SH-SY5Y (cell line): ENCODE data around the gene SEMA5B.

Source experiments
- GATA2 ChIP-seq: IDR thresholded peaks from 2 replicates; pipeline ENCODE4 v1.6.1; 2011; ENCODE audit warnings: mild to moderate bottlenecking, low read depth, low read length
- GATA3 ChIP-seq: IDR thresholded peaks from 2 replicates; pipeline ENCODE4 v1.6.1; 2011; ENCODE audit warnings: low read depth, mild to moderate bottlenecking, low read length, moderate library complexity

DNA sequence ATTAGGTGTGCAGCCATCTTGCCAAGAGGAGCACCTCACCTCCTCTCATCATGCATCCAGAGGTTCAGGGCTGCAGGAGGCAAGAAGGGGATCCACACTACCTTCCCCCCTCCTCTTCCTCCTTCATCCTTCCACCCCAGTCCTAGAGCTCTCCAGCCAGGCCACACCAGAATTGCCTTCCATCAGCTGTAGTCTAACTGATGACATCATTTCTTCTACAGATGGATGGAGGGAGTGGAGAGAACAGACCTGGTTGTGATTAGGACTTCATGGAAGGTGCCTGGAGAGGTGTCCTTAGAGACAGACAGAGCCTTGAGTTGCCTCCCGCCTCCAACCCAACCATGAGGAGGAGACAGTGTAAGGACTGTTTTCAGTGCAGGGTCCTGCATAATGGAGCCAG, 14.9 kb downstream of the SEMA5B start:
- TF ChIP-seq GATA2 (no peak), GATA3 (no peak)
